Peyer's patch (tissue), 4 donors: Measurements from ENCODE around the gene RPS27L. TPM values are rescaled to one million over a fixed set of nuclear protein-coding genes. Genes with fewer than 3 reads are reported as not detected.
"Not testable (repeated sequence)": the region's sequence is repeated elsewhere in the genome, so short reads cannot be mapped to it uniquely, and the experiment has no call there.

Experiments
- DNase-seq, 3 donors: peaks; one replicate each; pipeline ENCODE4 v3.0.0-alpha.2; 2017 to 2019
- H3K27ac ChIP-seq, 4 donors: fragments of 200-600 bp; sonication (generic); one replicate each; pipeline ENCODE4 v1.5.1; 2016 to 2019
- H3K27me3 ChIP-seq, 2 donors: fragments of 200-600 bp; sonication (generic); one replicate each; pipeline ENCODE4 v1.5.1; 2019
- H3K36me3 ChIP-seq, 3 donors: fragments of 200-600 bp; sonication (generic); one replicate each; pipeline ENCODE4 v1.5.1; 2016 to 2019
- H3K4me1 ChIP-seq, 4 donors: fragments of 200-600 bp; sonication (generic); one replicate each; pipeline ENCODE4 v1.5.1; 2016 to 2019
- H3K4me3 ChIP-seq, 4 donors: fragments of 200-600 bp; sonication (generic); 1 replicate in 3 of 4; 2 replicates in 1 of 4; pipeline ENCODE4 v1.5.1; 2016 to 2019; ENCODE audit warnings: mild to moderate bottlenecking in 1 of 4
- H3K9me3 ChIP-seq, 4 donors: fragments of 200-600 bp; sonication (generic); one replicate each; pipeline ENCODE4 v1.5.1; 2016 to 2019; ENCODE audit warnings: mild to moderate bottlenecking in 1 of 4
- CTCF ChIP-seq, 6 experiments: fragments of 450-650 bp in 4 of 6; fragments of 200-600 bp in 2 of 6; sonication (generic) in 1 of 6; IDR thresholded peaks; one replicate each; pipeline ENCODE4 v1.5.1; 2017 to 2019; ENCODE audit warnings: antibody characterized with exemption in 6 of 6, mild to moderate bottlenecking in 3 of 6, moderate library complexity in 1 of 6
- POLR2A ChIP-seq, 2 donors: fragments of 450-650 bp; IDR thresholded peaks; one replicate each; pipeline ENCODE4 v1.5.1; 2017; ENCODE audit warnings: antibody characterized with exemption in 2 of 2, mild to moderate bottlenecking in 2 of 2, moderate library complexity in 2 of 2
- total RNA-seq, 4 donors: library from RNA; depleted of rRNA; stranded (reverse); fragments of >200 nt; gene quantifications; one replicate each; pipeline ENCODE4 v1.1.0, GENCODE V29; 2016

Gene RPS27L
- total RNA-seq, 4 donors from 2014 or later, result 78.4 to 226 (median 110) TPM

- no peaks in the 10 kb centered on the region for H3K36me3 ChIP-seq
- DNase-seq, result peak in 1 of 3 donors; percentile 55
- H3K27ac ChIP-seq, result peak overlapping the region in 2 of 4 donors; percentile 37 to 64
Measured at GRCh38 chr15:63107895-63108546, 49.3 kb downstream of the RPS27L start.

GRCh38 chr15:63105354-63105753 lies 51.9 kb downstream of the RPS27L start:
- H3K4me1 ChIP-seq, result peaks cover 0 to 16% (median 0%) of the 10 kb centered on the region in 4 donors
- not testable (repeated sequence) for H3K27ac ChIP-seq, H3K4me3 ChIP-seq, H3K36me3 ChIP-seq, DNase-seq, H3K27me3 ChIP-seq, H3K9me3 ChIP-seq

More at GRCh38 chr15:63107895-63108546, 49.3 kb downstream of the RPS27L start:
- peaks cover 0 to 16% (median 0%) of the 10 kb centered on the region in 4 donors for H3K4me1 ChIP-seq
- no peak overlapping the region for H3K4me3 ChIP-seq
- no peaks in the 10 kb centered on the region for H3K9me3 ChIP-seq
- no peaks in the 10 kb centered on the region for H3K27me3 ChIP-seq
- TF ChIP-seq POLR2A (IDR thresholded peaks at IDR 0.05) (no peak), CTCF (IDR thresholded peaks at IDR 0.05) (no peak)

DNA sequence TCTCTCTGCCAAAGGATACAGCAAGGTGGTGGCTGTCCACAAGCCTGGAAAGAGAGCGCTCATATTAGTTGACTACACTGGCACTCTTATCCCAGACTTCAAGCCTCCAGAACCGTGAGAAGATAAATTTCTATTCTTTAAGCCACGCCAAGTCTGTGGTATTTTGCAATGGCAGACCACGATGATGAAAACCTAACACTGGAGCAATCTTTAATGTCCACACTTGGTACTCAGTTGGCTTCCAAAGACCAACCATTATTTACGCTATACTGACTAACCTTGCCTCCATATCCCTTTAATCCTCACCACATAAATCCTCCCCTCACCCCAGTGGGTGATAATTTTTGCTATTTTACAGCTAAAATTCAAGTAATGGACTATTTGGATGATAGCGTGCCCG lies 52.5 kb downstream of the RPS27L start:
- no peaks in the 10 kb centered on the region for H3K9me3 ChIP-seq
- H3K4me1 ChIP-seq, result peaks cover 0 to 16% (median 0%) of the 10 kb centered on the region in 4 donors
- no peaks in the 10 kb centered on the region for H3K36me3 ChIP-seq
- no peak for DNase-seq
- H3K4me3 ChIP-seq, result no peak overlapping the region
- H3K27ac ChIP-seq, result no peak overlapping the region
- H3K27me3 ChIP-seq, result no peaks in the 10 kb centered on the region
- TF ChIP-seq CTCF (IDR thresholded peaks at IDR 0.05), result no peak
- no peak for TF ChIP-seq POLR2A (IDR thresholded peaks at IDR 0.05)

DNA sequence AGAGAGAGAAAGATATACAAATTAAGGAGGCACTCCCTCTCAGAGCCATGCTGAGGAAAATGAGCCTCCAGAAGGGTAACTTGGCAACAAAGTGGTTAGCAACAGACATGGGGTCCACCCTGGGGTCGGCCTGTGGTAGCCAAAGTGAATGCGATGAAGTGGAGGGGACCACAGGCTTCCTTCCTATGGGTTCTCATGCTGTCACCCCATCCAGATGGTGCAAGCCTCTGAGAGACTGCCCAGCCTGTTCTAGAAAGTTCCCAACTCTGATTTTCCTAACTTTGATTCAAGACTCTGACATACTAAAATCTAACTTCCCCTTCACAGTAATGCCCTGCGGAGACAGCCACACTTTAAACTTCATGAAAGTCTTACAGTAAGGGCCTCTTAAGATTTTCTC lies 53.9 kb downstream of the RPS27L start:
- Histone ChIP-seq H3K9me3 (no peaks in the 10 kb centered on the region), H3K4me3 (no peak overlapping the region), H3K4me1 (peaks cover 0 to 8% (median 0%) of the 10 kb centered on the region in 4 donors), H3K36me3 (no peaks in the 10 kb centered on the region), H3K27ac (no peak overlapping the region), H3K27me3 (no peaks in the 10 kb centered on the region)
- TF ChIP-seq POLR2A (IDR thresholded peaks at IDR 0.05) (no peak), CTCF (IDR thresholded peaks at IDR 0.05) (no peak)
- DNase-seq, result no peak

- H3K36me3 ChIP-seq, H3K4me3 ChIP-seq, H3K27ac ChIP-seq, H3K9me3 ChIP-seq, H3K4me1 ChIP-seq, H3K27me3 ChIP-seq, DNase-seq: not testable (repeated sequence)
Measured at GRCh38 chr15:63099581-63099980, 57.7 kb downstream of the RPS27L start.

DNA sequence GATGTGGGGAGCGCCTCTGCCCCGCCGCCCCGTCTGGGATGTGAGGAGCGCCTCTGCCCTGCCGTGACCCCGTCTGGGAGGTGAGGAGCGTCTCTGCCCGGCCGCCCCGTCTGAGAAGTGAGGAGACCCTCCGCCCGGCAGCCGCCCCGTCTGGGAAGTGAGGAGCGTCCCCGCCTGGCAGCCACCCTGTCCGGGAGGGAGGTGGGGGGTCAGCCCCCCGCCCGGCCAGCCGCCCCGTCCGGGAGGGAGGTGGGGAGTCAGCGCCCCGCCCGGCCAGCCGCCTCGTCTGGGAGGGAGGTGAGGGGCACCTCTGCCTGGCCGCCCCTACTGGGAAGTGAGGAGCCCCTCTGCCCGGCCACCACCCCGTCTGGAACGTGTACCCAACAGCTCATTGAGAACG lies 58.4 kb downstream of the RPS27L start:
- H3K27me3 ChIP-seq, H3K9me3 ChIP-seq, DNase-seq, H3K4me1 ChIP-seq, H3K4me3 ChIP-seq, H3K36me3 ChIP-seq, H3K27ac ChIP-seq: not testable (repeated sequence)

Other genes starting within 250 kb of the RPS27L start
- gene TPM1, start 114.7 kb downstream of the RPS27L start, total RNA-seq, result 100 to 1,000 TPM; 555 to 997 (median 617) TPM
- 10 to 100 TPM; 10.9 to 37.1 (median 12.6) TPM for gene LACTB, start 35.6 kb downstream of the RPS27L start, total RNA-seq
- 10 to 100 TPM; 11.7 to 35.5 (median 25.3) TPM for gene RAB8B, start 32.1 kb upstream of the RPS27L start, total RNA-seq
- 1 to 10 TPM; 3.3 to 4.8 (median 3.9) TPM for gene APH1B, start 120.1 kb upstream of the RPS27L start, total RNA-seq
- gene CA12, start 224.4 kb upstream of the RPS27L start, total RNA-seq, result 10 to 100 TPM; 22.1 to 79.6 (median 37.0) TPM